CD1c-positive myeloid dendritic cell (primary cell): ENCODE results near the gene STAC2.

Experiments
- DNase-seq: peaks from one replicate; pipeline ENCODE4 v3.0.0-alpha.2; 2016; ENCODE audit errors: extremely low spot score

Gene STAC2

GRCh38 chr17:39231591-39232551 is 6.1 kb upstream of the STAC2 start:
- DNase-seq = peak; percentile 56

GRCh38 chr17:39231091-39231561 is 5.4 kb upstream of the STAC2 start:
- no peak for DNase-seq

GRCh38 chr17:39230361-39230760 is 4.6 kb upstream of the STAC2 start:
- DNase-seq = no peak

GRCh38 chr17:39229274-39229913 is 3.6 kb upstream of the STAC2 start:
- DNase-seq = peak; percentile 21

GRCh38 chr17:39227364-39227919 is 1.7 kb upstream of the STAC2 start:
- no peak for DNase-seq

- DNase-seq = no peak
Measured at GRCh38 chr17:39225959-39226683, 376 bp upstream of the STAC2 start.

- DNase-seq = no peak
Measured at GRCh38 chr17:39224778-39225307, 902 bp downstream of the STAC2 start.

- no peak for DNase-seq
Measured at GRCh38 chr17:39223907-39224777, 1.6 kb downstream of the STAC2 start.

- no peak for DNase-seq
Measured at GRCh38 chr17:39222866-39223834, 2.6 kb downstream of the STAC2 start.

- DNase-seq = no peak
Measured at GRCh38 chr17:39222151-39222550, 3.6 kb downstream of the STAC2 start.

- DNase-seq = no peak
Measured at GRCh38 chr17:39221572-39221971, 4.2 kb downstream of the STAC2 start.

- DNase-seq = no peak
Measured at GRCh38 chr17:39219647-39220154, 6.0 kb downstream of the STAC2 start.

GRCh38 chr17:39218906-39219305 is 6.8 kb downstream of the STAC2 start:
- no peak for DNase-seq

- no peak for DNase-seq
Measured at GRCh38 chr17:39217734-39218369, 7.9 kb downstream of the STAC2 start.

GRCh38 chr17:39213852-39214251 is 11.9 kb downstream of the STAC2 start:
- DNase-seq = no peak

GRCh38 chr17:39212841-39213480 is 12.8 kb downstream of the STAC2 start:
- no peak for DNase-seq

- DNase-seq = peak; percentile 34
Measured at GRCh38 chr17:39212195-39212810, 13.4 kb downstream of the STAC2 start.

GRCh38 chr17:39210093-39210434 is 15.7 kb downstream of the STAC2 start:
- DNase-seq = no peak
